HG03196 (cell line): ENCODE results near the gene APBA3.

ENCODE experiments used
- ATAC-seq: cut with Tn5 transposase; IDR thresholded peaks from one replicate; pipeline ENCODE4 v1.9.1; 2021; ENCODE audit not compliant: unreplicated experiment

Gene APBA3

GRCh38 chr19:3788996-3789778, 27.7 kb upstream of the APBA3 start:
- ATAC-seq, result no peak

GRCh38 chr19:3785938-3786824, 24.7 kb upstream of the APBA3 start, which contains the start of gene MATK:
TSS of gene MATK (minus strand) at chr19:3786381. CDS start at chr19:3785135, 1,246 bp downstream.
- ATAC-seq, result no peak

- no peak for ATAC-seq
Observed at GRCh38 chr19:3785451-3785937, 24.0 kb upstream of the APBA3 start.

- ATAC-seq, result no peak
Observed at GRCh38 chr19:3784607-3785450, 23.3 kb upstream of the APBA3 start.

GRCh38 chr19:3783660-3784584, 22.4 kb upstream of the APBA3 start:
- no peak for ATAC-seq

GRCh38 chr19:3782903-3783302, 21.4 kb upstream of the APBA3 start:
- ATAC-seq, result no peak

GRCh38 chr19:3782330-3782729, 20.8 kb upstream of the APBA3 start:
- no peak for ATAC-seq

- ATAC-seq, result no peak
Observed at GRCh38 chr19:3781603-3782002, 20.1 kb upstream of the APBA3 start.

- no peak for ATAC-seq
Observed at GRCh38 chr19:3780786-3781304, 19.4 kb upstream of the APBA3 start.

- ATAC-seq, result no peak
Observed at GRCh38 chr19:3778899-3779723, 17.6 kb upstream of the APBA3 start.

- no peak for ATAC-seq
Observed at GRCh38 chr19:3778104-3778867, 16.8 kb upstream of the APBA3 start.

- no peak for ATAC-seq
Observed at GRCh38 chr19:3776479-3777040, 15.1 kb upstream of the APBA3 start.

GRCh38 chr19:3775831-3776230, 14.3 kb upstream of the APBA3 start:
- no peak for ATAC-seq

- no peak for ATAC-seq
Observed at GRCh38 chr19:3775374-3775711, 13.9 kb upstream of the APBA3 start.

GRCh38 chr19:3774621-3775373, 13.3 kb upstream of the APBA3 start:
- ATAC-seq, result no peak

GRCh38 chr19:3773814-3774515, 12.5 kb upstream of the APBA3 start:
- ATAC-seq, result no peak
